NT2/D1 (cell line): ENCODE results near the gene LDB3.

Experiments
- SUZ12 ChIP-seq: IDR thresholded peaks from 2 replicates; pipeline ENCODE4 v1.6.1; 2011; ENCODE audit not compliant: insufficient read length, insufficient read depth; ENCODE audit errors: extremely low read depth
- YY1 ChIP-seq: IDR thresholded peaks from 2 replicates; pipeline ENCODE4 v1.6.1; 2011; ENCODE audit not compliant: insufficient read length, insufficient read depth

- TF ChIP-seq YY1: no peak
- TF ChIP-seq SUZ12: no peak
These were observed 37.6 kb downstream of the LDB3 start for GRCh38 chr10:86705905-86706304.
